ENCODE measurements around the gene SBDS. TPM values are rescaled to one million over a fixed set of nuclear protein-coding genes. Genes with fewer than 3 reads are reported as not detected.

The SBDS gene
- total and polyA plus RNA-seq, 2 donors, result 60.0 to 186 TPM

- Histone ChIP-seq H3K36me3 (ENCODE audit: insufficient read depth) (peaks cover 2% of the 10 kb centered on the region), H3K4me1 (ENCODE audit: insufficient read depth) (no peaks in the 10 kb centered on the region), H3K4me3 (ENCODE audit: low read depth, low read length) (no peak overlapping the region), H3K27ac (ENCODE audit: low read depth) (no peak overlapping the region)
- 61% methylated on average over 2 of the region's 2 CpGs for WGBS
- no peak for DNase-seq (ENCODE audit: extremely low spot score)
Measured at GRCh38 chr7:66946545-66946944, 48.8 kb downstream of the SBDS start.

DNA sequence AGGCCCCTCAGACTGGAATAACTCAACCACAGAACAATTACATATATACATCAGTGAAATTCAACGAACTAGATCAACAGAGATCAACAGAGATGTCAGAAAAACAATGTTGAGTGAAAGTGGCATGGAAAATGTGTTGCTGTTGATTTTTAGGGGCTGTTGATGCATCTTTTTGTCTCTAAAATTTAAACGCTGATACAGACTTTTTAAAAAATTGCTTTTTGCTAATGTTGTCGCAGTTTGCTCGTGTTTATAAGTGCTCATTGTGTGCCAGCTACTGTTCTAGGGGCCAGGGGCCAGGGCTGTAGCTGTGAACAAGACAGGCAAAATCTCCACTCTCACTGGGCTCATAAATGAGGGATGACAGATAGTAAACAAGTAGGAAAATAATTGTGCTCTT lies 56.1 kb downstream of the SBDS start:
- 90% methylated on average over 4 of the region's 4 CpGs for WGBS

DNA sequence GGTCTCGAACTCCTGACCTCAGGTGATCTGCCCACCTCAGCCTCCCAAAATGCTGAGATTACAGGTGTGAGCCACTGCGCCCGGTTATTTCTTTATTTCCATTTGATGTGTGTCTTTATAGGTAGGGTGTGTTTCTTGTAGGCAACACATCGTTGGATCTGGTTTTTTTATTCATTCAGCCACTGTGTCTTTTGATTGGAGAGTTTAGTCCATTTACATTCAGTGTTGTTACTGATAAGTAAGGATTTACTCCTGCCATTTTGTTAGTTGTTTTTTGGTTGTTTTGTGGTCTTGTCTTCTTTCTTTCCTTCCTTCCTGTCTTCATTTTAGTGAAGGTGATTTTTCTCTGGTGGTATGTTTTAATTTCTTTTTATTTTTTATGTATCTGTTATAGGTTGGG lies 57.4 kb downstream of the SBDS start:
- 99% methylated on average over 4 of the region's 4 CpGs for WGBS
- Histone ChIP-seq H3K27ac (ENCODE audit: low read depth) (no peak overlapping the region), H3K36me3 (ENCODE audit: insufficient read depth) (no peaks in the 10 kb centered on the region), H3K4me1 (ENCODE audit: insufficient read depth) (peaks cover 3% of the 10 kb centered on the region), H3K4me3 (ENCODE audit: low read depth, low read length) (no peak overlapping the region)
- no peak for DNase-seq (ENCODE audit: extremely low spot score)

More for the DNA sequence above, 56.1 kb downstream of the SBDS start:
- no peak for DNase-seq (ENCODE audit: extremely low spot score)
- Histone ChIP-seq H3K36me3 (ENCODE audit: insufficient read depth) (no peaks in the 10 kb centered on the region), H3K27ac (ENCODE audit: low read depth) (no peak overlapping the region), H3K4me1 (ENCODE audit: insufficient read depth) (no peaks in the 10 kb centered on the region), H3K4me3 (ENCODE audit: low read depth, low read length) (no peak overlapping the region)

Small RNA genes lying within 50 kb of the gene (small RNA-seq; reads per million reads assigned to genes)
- gene RN7SL43P, result not detected

Other genes starting within 250 kb of the SBDS start
- gene TMEM248, start 74.4 kb downstream of the SBDS start, total RNA-seq, result 82.1 TPM
- gene TMEM248, start 74.4 kb downstream of the SBDS start, polyA plus RNA-seq, result 57.8 TPM
- gene TYW1, start 1.2 kb upstream of the SBDS start, total RNA-seq, result 23.6 TPM
- gene TYW1, start 1.2 kb upstream of the SBDS start, polyA plus RNA-seq, result 13.7 TPM

All from urinary bladder (tissue), 4 donors.